Fibroblast of skin of right quadriceps (primary cell): ENCODE measurements around the gene KIR3DL2.
"Not testable (repeated sequence)": the region's sequence is repeated elsewhere in the genome, so short reads cannot be mapped to it uniquely, and the experiment has no call there.

ENCODE experiments used
- DNase-seq: peaks from one replicate; pipeline ENCODE4 v3.0.0-alpha.2; 2013

Gene KIR3DL2

DNA sequence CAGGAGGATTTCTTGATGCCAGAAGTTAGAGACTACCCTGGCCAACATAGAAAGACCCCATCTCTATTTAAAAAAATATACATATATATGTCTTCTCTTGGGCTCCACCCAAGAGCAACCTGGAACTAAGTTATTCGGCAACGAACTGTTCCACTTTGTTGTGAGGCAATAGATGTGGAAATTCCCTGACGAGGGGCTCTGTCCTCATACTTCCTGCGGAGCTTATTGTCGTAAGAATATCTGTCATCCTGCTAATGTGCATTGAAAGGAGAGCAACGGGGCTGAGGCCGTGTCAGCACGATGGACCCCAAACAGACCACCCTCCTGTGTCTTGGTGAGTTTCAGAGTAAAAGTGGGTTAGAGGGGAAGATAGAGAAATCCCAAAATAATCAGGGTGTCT is 23.7 kb downstream of the KIR3DL2 start, which contains the start of gene FCAR:
TSS of gene FCAR (plus strand) at position 246 of the 400 bp plus-strand sequence. CDS start at position 301, 55 bp downstream.
- DNase-seq, result no peak

- no peak for DNase-seq
Observed at GRCh38 chr19:54875506-54875905, 25.3 kb downstream of the KIR3DL2 start.

DNA sequence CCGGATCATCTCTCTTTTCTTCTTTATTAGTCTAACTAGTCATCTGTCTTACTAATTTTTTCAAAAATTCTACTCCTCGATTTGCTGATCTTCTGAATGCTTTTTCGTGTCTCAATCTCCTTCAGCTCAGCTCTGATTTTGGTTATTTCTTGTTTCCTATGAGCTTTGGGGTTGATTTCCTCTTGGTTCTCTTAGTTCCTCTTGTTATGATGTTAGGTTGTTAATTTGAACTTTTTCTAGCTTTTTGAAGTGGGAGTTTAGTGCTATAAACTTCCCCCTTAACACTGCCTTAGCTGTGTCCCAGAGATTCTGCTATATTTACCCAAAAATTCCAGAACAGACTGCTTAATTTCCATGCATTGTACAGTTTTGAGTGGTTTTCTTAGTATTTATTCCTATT is 27.2 kb downstream of the KIR3DL2 start:
- no peak for DNase-seq

GRCh38 chr19:54881884-54882283 is 31.6 kb downstream of the KIR3DL2 start:
- DNase-seq, result no peak

GRCh38 chr19:54882758-54883157 is 32.5 kb downstream of the KIR3DL2 start:
- DNase-seq, result no peak

GRCh38 chr19:54883228-54883627 is 33.0 kb downstream of the KIR3DL2 start:
- DNase-seq, result no peak

DNA sequence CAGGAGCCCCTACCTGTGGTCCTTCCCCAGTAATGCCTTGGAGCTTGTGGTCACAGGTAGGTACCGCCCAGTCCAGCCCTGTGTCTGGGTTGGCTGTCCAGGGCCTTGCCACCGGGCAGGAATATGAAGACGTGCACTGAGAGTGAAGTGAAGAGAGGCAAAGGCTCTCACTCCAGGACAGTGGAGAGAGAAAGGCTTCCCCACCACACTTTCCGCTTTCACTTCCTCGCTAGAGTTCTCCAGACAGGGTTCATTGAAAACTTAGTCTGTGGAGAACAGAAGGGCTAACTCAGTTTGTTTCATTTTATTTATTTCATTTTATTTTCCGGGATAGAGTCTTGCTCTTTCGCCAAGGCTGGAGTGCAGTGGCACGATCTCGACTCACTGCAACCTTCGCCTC is 38.0 kb downstream of the KIR3DL2 start:
- DNase-seq, result no peak

DNA sequence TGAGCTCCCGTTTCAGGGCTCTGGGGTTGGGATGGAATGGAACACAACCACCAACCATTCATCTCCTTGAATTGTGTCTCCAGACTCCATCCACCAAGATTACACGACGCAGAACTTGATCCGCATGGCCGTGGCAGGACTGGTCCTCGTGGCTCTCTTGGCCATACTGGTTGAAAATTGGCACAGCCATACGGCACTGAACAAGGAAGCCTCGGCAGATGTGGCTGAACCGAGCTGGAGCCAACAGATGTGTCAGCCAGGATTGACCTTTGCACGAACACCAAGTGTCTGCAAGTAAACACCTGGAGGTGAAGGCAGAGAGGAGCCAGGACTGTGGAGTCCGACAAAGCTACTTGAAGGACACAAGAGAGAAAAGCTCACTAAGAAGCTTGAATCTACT is 39.3 kb downstream of the KIR3DL2 start:
- DNase-seq, result no peak

DNA sequence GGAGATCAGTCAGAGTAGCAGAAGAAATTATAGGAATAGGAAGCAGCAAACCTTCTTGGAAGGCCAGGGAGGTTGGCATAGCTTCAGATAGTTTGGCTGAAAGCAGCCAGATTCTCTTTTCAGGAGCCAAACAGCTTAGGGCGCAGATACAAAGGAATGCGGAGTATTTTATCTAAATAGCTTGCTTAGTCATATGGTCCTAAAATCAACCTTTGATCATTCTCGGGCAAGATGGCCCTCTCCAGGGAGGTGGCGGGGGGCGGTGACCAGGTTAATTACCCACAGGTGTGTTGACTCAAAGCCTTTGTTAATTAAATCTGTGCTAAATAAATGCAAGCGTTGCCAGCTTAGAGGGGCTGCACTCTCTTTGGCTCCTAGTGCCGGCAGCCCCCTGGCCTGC is 43.2 kb downstream of the KIR3DL2 start:
- DNase-seq, result no peak

GRCh38 chr19:54894106-54894505 is 43.9 kb downstream of the KIR3DL2 start:
- not testable (repeated sequence) for DNase-seq

GRCh38 chr19:54896036-54896435 is 45.8 kb downstream of the KIR3DL2 start:
- no peak for DNase-seq

DNA sequence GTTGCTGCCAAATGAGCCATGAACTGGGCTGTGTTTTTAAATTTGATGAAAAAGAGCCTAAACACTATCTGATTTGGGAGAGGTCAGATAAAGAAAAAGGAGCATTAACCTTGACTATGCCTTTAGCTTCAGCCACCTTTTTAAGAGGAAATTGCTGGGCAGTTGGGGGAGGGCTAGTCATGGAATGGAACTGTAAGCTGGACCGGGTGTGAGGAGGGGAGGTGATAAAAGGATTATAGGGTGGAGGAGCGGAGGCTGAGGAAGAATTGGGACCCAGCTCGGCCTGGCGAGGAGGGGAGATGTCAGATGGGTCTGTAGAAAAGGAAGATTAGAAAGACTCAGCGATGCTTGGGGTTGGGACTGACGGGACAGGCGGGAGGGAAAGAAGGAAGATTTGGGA is 48.4 kb downstream of the KIR3DL2 start:
- not testable (repeated sequence) for DNase-seq

- DNase-seq, result not testable (repeated sequence)
Observed at GRCh38 chr19:54899646-54900045, 49.4 kb downstream of the KIR3DL2 start.

DNA sequence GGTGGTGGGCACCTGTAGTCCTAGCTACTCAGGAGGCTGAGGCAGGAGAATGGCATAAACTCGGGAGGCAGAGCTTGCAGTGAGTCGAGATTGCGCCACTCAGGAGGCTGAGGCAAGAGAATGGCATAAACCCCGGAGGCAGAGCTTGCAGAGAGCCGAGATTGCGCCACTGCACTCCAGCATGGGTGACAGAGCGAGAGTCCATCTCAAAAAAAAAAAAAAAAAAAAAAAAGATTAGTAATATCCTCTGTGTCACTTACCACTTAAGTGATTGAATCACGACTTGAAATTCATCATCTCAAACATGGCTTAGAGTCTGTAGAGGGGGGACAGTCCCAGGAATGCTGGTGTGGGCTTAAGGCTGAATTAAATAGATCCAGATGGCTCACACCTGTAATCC is 50.9 kb downstream of the KIR3DL2 start:
- not testable (repeated sequence) for DNase-seq

DNA sequence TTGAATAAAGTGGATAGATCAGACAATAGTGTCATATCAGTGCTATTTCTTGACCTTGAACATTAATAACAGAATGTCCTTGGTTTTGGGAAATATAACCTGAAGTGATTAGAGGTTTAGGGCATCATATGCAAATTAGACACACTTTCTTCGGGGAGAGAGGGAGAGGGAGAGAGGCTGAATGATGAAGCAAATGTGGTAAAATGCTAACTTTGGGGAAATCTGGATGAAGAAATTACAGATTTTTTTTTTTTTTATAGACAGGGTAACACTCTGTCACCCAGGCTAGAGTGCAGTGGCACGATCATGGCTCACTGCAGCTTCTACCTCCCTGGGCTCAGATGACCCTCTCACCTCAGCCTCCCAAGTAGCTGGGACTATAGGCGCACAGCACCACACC is 51.8 kb downstream of the KIR3DL2 start:
- DNase-seq, result no peak

DNA sequence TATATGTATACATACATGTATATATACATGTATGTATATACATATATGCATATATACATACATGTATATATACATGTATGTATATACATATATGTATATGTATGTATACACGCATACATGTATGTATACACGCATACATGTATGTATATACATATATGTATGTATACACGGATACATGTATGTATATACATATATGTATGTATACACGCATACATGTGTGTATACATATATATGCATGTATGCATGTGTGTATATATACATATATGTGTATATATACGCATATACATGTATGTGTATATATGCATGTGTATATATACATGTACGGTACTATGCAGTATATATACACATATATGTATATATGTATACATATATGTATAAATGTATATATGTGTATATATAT is 53.1 kb downstream of the KIR3DL2 start:
- no peak for DNase-seq

- DNase-seq, result not testable (repeated sequence)
Observed at GRCh38 chr19:54904261-54904660, 54.0 kb downstream of the KIR3DL2 start.

DNA sequence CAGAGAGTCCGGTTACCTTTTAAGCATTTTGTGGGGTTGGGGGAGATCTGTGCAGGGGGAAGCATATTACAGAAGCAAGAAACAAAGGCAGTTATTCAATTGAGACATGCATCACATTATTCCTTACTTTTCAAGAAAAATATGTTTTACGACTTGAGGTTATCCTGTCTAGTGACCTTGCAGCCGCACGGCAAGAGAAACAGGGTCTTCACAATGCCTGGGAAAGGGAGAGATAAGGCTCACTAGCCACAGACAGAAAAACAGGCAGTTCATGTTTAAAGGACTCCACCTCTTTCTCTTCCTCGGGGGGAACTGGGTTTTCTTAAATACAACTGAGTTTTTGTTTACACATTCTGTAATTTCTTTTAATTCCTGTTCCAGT is 55.2 kb downstream of the KIR3DL2 start:
- no peak for DNase-seq

DNA sequence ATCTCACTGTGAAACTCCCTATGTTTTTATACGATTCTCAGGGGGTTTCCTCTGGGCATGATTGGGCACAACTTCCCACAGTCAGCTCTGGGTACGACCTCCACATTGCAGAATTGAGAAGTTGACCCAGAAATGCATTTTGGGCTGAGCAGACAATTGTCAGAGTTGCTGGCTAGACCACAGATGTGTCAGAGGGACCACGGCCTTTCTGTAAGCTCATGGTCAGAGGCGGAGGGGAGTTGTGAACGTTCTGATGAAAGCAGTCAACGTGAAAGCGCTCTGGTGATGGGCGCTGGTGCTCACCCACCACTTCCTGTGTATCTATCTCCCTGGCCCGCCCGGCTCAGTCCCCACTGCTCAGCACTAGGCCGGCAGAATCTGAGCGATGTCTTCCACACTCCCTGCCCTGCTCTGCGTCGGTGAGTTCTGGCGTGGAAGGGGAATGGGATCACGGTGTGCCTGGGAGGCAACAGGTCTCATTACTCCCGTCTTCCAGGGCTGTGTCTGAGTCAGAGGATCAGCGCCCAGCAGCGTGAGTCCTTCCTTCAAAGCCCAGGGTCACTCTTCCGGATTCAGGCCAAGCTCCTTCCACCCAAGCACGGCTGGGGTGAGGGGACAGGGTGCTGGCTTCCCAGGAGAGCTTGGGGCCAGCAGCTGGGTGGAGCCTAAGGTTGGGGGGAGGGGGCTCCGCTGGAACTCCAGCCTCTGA is 55.7 kb downstream of the KIR3DL2 start, which contains the start of gene NCR1:
TSS of gene NCR1 (plus strand) at position 346 of the 709 bp plus-strand sequence. CDS start at position 386, 40 bp downstream.
- DNase-seq, result no peak

DNA sequence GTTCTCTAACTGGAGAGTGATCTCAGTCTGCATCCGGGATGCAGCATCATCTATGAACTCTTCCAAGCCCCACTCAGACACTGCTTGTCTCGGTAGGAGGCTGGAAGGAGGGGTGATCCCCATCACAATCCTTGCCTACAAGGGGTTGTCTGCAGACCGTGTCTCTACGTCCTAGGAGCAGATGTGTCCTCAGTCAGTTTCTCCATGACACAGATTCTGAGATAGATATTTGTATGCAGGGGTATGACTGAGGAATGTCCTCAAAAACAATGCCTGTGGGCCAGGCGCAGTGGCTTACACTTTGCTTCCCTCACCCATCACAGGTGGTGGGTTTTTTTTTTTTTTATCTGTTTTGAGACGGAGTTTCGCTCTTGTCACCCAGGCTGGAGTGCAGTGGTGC is 56.6 kb downstream of the KIR3DL2 start:
- DNase-seq, result no peak

GRCh38 chr19:54907899-54908298 is 57.7 kb downstream of the KIR3DL2 start:
- not testable (repeated sequence) for DNase-seq
